Heart left ventricle (tissue), 13 donors: Measurements from ENCODE around the gene HPSE.

Source experiments
- POLR2A ChIP-seq, 2 donors: fragments of 450-650 bp; IDR thresholded peaks; one replicate each; pipeline ENCODE4 v1.6.1; 2017; ENCODE audit warnings: antibody characterized with exemption in 2 of 2, mild to moderate bottlenecking in 2 of 2, moderate library complexity in 2 of 2
- TF ChIP-seq, protein P1 (sequence below), 12 donors: fragments of 200-600 bp; sonication (generic) in 4 of 12; IDR thresholded peaks; one replicate each; pipeline versions ENCODE4 v1.5.0 to v1.8.0; 2018 to 2022; ENCODE audit warnings: antibody characterized with exemption in 12 of 12, mild to moderate bottlenecking in 5 of 12
- donor health status: ischemic (EF 13 %, LVEDD 7.1; RV severe dilation, severe dysfunction).
- donor health status: DM: no; HTN: yes; CAD: no.
- donor health status: DM: no; HTN: no; CAD: no.
- donor health status: ischemic (EF 25% LVEDD 6.9; RV normal size, moderate dysfunction).
- donor health status: ischemic (EF 25% LVEDD 5.7; RV mildly dilated, moderate dysfunction).
- donor health status: ischemic (EF 35%, LVEDD 5.7; RV mildly dilated, moderate dysfunction).
- donor health status: nonischemic (EF 11% LVEDD 7.7; RV severe dilation, severe dysfunction).
- donor health status: DM: yes; HTN: yes; CAD: no.
- donor health status: PGD.
- donor health status: ischemic (EF 29% LVEDD 5.4; RV normal size, mild dysfunction).
- donor health status: nonischemic (EF 23%, LVEDD 6.1; RV moderate dilation, normal function).

DNA sequence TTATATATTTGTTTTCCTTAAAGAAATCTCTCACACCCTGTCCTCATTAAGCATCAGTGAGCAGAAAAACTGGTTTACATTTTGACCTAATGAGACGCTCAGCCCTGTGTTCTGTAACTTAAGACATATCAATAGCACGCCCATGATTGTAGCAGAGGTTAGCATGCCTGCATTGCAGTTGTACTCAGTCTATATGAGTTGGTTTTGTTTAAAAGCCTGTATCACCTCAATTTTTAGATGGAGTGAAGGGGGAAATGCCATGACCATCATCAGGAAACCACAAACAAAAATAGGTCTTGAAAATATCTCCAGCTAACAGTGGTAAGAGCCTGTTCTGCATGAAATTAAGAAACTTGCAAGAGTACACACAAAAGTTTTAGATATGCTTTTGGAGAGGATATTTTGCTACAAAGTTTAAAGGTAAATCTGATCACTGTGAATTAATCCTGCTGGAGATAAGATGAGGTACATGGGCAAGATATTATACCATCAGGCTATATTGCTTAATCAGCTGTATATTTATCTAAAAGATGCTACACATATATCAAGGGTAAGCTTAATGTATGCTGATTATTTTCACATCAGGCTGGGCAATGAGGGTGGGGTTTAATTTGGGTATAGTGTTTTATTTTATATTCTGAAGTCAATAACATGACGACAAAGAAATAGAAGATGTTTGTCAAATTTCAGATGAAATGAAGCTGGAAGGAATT is 36.9 kb downstream of the HPSE start:
- TF ChIP-seq, protein P1, sequence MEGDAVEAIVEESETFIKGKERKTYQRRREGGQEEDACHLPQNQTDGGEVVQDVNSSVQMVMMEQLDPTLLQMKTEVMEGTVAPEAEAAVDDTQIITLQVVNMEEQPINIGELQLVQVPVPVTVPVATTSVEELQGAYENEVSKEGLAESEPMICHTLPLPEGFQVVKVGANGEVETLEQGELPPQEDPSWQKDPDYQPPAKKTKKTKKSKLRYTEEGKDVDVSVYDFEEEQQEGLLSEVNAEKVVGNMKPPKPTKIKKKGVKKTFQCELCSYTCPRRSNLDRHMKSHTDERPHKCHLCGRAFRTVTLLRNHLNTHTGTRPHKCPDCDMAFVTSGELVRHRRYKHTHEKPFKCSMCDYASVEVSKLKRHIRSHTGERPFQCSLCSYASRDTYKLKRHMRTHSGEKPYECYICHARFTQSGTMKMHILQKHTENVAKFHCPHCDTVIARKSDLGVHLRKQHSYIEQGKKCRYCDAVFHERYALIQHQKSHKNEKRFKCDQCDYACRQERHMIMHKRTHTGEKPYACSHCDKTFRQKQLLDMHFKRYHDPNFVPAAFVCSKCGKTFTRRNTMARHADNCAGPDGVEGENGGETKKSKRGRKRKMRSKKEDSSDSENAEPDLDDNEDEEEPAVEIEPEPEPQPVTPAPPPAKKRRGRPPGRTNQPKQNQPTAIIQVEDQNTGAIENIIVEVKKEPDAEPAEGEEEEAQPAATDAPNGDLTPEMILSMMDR (IDR thresholded peaks at IDR 0.05), result no peak
- no peak for TF ChIP-seq POLR2A (IDR thresholded peaks at IDR 0.05)
